Right cardiac atrium (tissue), 5 donors: ENCODE results near the gene SNED1. TPM values are rescaled to one million over a fixed set of nuclear protein-coding genes. Genes with fewer than 3 reads are reported as not detected.
A peak's percentile ranks its signal among the peaks of the same experiment; 100 is the strongest.

Experiments used
- ATAC-seq, 2 donors: fragments of 200-7000 bp; cut with Tn5 transposase; one replicate each; pipeline versions ENCODE4 v1.8.0 to v1.9.1; 2020; ENCODE audit warnings: moderate library complexity in 2 of 2, mild to moderate bottlenecking in 1 of 2
- DNase-seq, 3 donors: peaks; one replicate each; pipeline ENCODE4 v3.0.0-alpha.2; 2020
- H3K27ac ChIP-seq: one replicate; pipeline ENCODE4 v1.5.1; 2013; ENCODE audit warnings: mild to moderate bottlenecking, low read length, control low read depth, moderate library complexity
- H3K27me3 ChIP-seq: one replicate; pipeline ENCODE4 v1.6.1; 2013; ENCODE audit not compliant: control insufficient read depth, insufficient read depth
- H3K4me1 ChIP-seq: one replicate; pipeline ENCODE4 v1.6.1; 2013; ENCODE audit warnings: low read length; ENCODE audit not compliant: control insufficient read depth, insufficient read depth
- H3K4me3 ChIP-seq: one replicate; pipeline ENCODE4 v1.5.1; 2013; ENCODE audit warnings: low read length, control low read depth
- H3K9me3 ChIP-seq: one replicate; pipeline ENCODE4 v1.6.1; 2013; ENCODE audit warnings: low read length; ENCODE audit not compliant: control insufficient read depth
- WGBS: extraction: QIAGEN DNeasy Blood & Tissue Kit; methylation state at CpG from one replicate; pipeline ENCODE4 v1.1.7; 2013; 5-methylcytosine and 5-hydroxymethylcytosine counted together
- intact Hi-C, 4 donors: fragments of 100-400 bp; cut with DNase I; formaldehyde crosslinking; loops; one replicate each; pipeline versions ENCODE4 v1.11.0 to v1.14.0; 2022 to 2023
- polyA plus RNA-seq: library from polyadenylated mRNA; stranded (reverse); fragments of 200-250 nt; gene quantifications from one replicate; pipeline ENCODE4 v1.2.3, GENCODE V29; 2013
- total RNA-seq, 4 donors: library from RNA; stranded (reverse); fragmentation: NEBNext Ultra II Directional; extraction: Animal tissue kit (Norgen Biotek cat#: 25700); gene quantifications; one replicate each; pipeline ENCODE4 v1.2.1, GENCODE V29; 2021
- donor health status: healthy with polysubstance abuse.
- donor health status: DM: no; HTN: yes; CAD: no.
- donor health status: DM: no; HTN: no; CAD: no.
- donor health status: DM: no; HTN: yes; CAD: no; lungs with severe emphysema.
- donor health status: DM: yes; HTN: yes; CAD: no.

SNED1 gene
- total and polyA plus RNA-seq, 5 donors, result 6.7 to 19.2 (median 15.8) TPM

DNA sequence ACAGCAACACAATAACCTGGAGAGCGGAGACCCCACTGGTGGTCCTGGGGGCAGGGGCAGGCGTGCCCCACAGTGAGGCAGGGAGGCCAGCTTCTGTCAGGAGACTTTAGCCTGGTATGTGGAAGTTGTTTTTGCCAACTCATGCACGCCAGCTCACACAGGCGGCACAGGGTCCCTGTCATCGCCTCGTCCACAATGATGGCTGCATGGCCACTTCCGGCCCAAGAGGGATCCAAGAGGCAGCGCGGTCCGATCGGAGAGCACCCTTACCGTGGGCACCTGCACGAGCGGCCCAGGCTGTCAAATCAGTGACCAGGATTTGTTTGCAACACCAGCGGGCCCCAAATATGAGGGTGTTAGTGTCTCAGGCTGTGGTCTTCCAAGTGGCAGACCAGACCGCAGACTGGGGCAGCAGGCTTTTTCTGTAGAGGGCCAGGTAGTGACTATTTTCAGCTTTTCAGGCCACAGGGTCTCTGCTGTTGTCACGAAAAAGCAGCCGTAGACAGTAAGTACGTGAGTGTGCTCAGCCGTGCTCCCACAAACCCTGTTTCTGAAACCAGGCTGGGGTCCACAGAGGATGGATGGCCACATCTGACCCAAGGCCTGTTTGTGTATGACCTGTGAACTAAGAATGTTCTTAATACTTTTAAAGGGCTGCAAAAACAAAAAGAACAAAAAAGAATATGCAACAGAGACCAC, 21.2 kb downstream of the SNED1 start:
- ATAC-seq (no peak), DNase-seq (peak in 1 of 3 donors; percentile 33)
- 95% methylated on average over 20 of the region's 20 CpGs for WGBS
- Histone ChIP-seq H3K4me1 (no peaks in the 10 kb centered on the region), H3K27me3 (no peaks in the 10 kb centered on the region), H3K9me3 (no peaks in the 10 kb centered on the region), H3K4me3 (no peak overlapping the region), H3K27ac (no peak overlapping the region)
- intact Hi-C loops, result no loop called here

DNA sequence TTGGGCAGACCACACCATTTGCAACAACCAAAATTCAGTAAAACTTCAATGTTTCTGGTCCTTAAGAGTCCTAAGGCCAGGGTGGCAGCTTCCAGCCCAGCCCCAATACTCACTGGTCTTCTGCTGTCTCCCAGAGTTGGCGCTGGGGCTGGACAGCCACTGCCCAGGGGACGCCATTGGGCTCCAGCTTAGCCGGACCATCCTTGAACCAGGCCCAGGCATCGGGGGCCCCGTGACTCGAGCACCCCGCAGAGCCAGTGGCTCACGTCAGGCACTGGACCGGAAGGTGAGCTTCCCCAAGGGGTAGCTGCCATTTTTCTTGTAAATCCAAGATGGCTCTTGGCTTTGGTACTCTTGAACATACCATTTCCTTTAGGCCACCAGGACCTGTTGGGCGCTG, 21.8 kb downstream of the SNED1 start:
- DNase-seq, result peak in 1 of 3 donors; percentile 28
- Histone ChIP-seq H3K27ac (no peak overlapping the region), H3K4me3 (no peak overlapping the region), H3K4me1 (no peaks in the 10 kb centered on the region), H3K27me3 (no peaks in the 10 kb centered on the region), H3K9me3 (no peaks in the 10 kb centered on the region)
- no peak for ATAC-seq
- WGBS, result 95% methylated on average over 10 of the region's 10 CpGs
- intact Hi-C loops, result no loop called here

DNA sequence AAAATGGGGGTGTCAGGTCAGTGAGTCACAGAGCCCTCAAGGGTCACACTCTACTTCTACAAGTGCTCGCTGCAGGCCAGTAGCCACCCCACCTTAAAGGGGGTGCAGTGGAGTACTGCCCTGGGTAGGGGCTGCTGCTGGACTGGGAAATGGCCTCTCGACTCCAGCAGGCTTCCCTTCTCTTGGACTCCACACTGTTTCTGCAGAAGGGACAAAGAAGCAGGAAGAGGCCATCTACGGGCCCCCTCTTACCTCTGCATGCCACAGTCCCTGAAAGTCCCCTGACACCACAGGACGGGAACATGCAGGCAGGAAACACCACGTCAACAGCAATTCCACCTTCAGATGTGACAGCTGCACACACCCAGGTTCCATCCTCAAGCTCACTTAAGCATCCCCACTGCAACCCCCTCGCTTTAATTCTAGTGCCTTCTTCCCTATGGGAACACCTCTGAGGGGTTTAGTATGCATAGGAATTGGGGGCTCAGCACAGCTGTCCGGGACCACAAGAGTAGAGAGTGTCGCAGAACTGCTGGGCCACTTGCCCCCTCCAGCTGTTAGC, 22.3 kb downstream of the SNED1 start:
- intact Hi-C loops, result no loop called here
- Histone ChIP-seq H3K27me3 (no peaks in the 10 kb centered on the region), H3K27ac (no peak overlapping the region), H3K4me3 (no peak overlapping the region), H3K4me1 (no peaks in the 10 kb centered on the region), H3K9me3 (no peaks in the 10 kb centered on the region)
- 83% methylated on average over 8 of the region's 8 CpGs for WGBS
- ATAC-seq (peak in 1 of 2 donors; percentile 37), DNase-seq (no peak)

DNA sequence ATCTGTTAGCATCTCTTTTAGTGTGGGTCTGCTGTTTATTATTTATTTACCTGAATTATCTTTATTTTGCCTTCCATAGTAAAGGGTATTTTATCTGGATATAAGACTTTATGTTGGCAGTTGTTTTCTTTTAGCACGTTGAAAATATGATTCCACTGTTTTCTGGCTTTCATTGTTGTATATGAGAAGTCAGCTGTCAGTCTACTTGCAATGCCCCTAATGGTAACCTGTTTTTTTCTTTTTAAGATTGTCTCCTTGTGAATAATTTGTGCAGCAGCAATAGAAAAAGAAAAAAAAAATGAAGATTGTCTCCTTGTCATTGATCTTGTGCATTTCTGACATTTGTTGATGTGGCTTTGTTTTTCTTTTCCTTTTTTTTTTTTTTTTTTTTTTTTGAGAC, 27.2 kb downstream of the SNED1 start:
- Histone ChIP-seq H3K4me1 (no peaks in the 10 kb centered on the region), H3K4me3 (no peak overlapping the region), H3K27me3 (no peaks in the 10 kb centered on the region), H3K9me3 (no peaks in the 10 kb centered on the region), H3K27ac (no peak overlapping the region)
- ATAC-seq (no peak), DNase-seq (no peak)
- 62% methylated on average over 1 of the region's 1 CpG for WGBS
- intact Hi-C loops, result no loop called here

DNA sequence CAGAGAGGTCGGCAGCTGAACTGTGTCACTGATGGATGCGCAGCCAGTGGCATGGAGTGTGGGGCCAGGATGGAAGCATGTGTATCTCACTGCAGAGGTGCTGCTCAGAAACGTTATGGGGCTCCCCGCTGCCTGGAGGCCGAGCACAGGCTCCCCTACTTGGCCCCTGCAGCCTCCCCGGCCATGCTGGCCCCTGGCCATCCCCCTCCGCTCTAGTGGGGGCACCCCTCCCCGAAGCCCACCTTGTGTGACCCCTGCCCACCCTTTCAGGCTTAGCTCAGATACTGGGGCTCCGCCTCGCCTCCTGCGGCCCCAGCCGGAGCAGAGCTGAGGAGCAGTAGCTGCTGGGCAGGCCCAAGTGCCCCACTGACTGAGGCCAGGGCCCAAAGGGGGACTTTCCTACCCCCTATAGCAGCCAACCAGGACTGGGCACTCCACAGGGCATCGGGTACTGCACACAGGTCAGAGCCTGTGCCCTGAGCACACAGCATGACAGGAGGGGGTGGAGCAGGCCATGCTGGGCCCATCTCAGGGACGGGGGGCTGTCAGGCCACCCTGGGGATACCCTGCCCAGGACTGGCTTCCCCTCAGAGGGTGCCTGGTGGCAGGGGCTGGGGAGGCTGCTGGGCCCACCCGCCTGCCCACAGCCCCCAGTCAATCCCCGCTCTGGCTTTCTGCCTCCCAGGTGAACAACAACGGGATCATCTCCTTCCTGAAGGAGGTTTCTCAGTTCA, 31.3 kb downstream of the SNED1 start:
- Histone ChIP-seq H3K9me3 (no peaks in the 10 kb centered on the region), H3K27ac (no peak overlapping the region), H3K4me3 (no peak overlapping the region), H3K4me1 (no peaks in the 10 kb centered on the region), H3K27me3 (no peaks in the 10 kb centered on the region)
- no peak for DNase-seq
- intact Hi-C loops, result no loop called here
- ATAC-seq, result peak; percentile 32 to 37
- 89% methylated on average over 17 of the region's 17 CpGs for WGBS

DNA sequence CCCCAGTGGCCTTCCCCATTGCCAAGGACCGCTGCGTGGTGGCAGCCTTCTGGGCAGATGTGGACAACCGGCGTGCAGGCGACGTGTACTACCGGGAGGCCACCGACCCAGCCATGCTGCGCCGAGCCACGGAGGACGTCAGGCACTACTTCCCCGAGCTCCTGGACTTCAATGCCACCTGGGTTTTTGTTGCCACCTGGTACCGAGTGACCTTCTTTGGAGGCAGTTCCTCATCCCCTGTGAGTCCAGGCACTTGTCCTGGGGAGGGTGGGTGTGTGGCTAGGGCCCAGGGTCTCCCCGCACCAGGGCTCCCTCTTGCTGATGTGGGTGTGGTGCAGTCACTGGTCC, 31.9 kb downstream of the SNED1 start:
- Histone ChIP-seq H3K9me3 (no peaks in the 10 kb centered on the region), H3K27ac (no peak overlapping the region), H3K4me1 (no peaks in the 10 kb centered on the region), H3K4me3 (no peak overlapping the region), H3K27me3 (no peaks in the 10 kb centered on the region)
- DNase-seq (peak in 1 of 3 donors; percentile 24), ATAC-seq (no peak)
- intact Hi-C loops, result no loop called here
- 95% methylated on average over 15 of the region's 15 CpGs for WGBS

DNA sequence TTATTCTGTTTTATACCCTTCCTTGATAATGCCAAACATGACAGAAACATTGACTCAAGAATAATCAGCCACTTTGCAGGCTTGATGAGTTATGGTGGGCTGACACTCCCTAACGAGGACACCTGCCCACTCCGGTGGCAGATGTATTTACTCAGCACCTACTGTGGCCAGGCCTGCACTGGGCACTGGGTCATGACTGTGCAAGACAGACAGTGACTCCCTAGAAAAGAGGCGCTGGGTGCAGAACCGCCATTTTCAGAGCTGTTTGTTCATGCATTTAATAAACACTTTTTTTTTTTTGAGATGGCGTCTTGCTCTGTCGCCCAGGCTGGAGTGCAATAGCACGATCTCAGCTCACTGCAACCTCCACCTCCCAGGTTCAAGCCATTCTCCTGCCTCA, 32.5 kb downstream of the SNED1 start:
- ATAC-seq, result no peak
- H3K9me3 ChIP-seq, result no peaks in the 10 kb centered on the region
- H3K4me1 ChIP-seq, result no peaks in the 10 kb centered on the region
- H3K4me3 ChIP-seq, result no peak overlapping the region
- H3K27me3 ChIP-seq, result no peaks in the 10 kb centered on the region
- intact Hi-C loops, result no loop called here
- no peak overlapping the region for H3K27ac ChIP-seq
- DNase-seq, result no peak
- WGBS, result 94% methylated on average over 7 of the region's 7 CpGs

DNA sequence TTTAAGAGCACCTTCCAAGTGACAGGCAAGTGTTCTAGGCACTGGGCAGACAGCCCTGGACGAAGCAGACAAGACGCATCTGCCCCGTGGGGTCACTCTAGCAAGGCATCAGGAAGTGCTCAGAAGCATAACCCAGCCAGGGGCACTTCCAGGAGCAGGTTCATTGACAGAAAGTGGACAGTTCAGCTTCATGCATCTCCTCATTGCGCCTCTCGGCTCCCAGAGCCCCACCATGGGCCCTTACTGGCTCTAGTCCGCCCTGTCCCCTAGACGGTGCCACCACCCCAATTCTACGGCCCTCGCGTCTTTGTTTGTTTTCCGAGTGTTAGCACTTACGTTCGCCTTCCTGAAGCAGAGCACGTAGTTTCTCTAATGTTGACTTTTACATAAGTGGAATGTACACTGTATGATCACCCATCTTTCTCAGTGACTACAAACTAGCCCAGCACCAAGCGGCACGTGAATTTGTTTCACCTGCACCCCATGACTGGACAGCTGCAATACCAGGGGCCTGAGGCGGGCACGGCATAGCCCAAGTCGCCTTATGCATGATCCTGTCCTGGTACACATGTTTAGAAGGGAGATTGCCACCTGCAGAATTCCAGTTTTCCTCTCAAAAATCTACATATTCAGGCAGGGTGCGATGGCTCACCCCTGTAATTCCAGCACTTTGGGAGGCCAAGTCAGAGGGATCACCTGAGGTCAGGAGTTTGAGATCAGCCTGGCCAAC, 33.2 kb downstream of the SNED1 start:
- ATAC-seq, result no peak
- intact Hi-C loops, result no loop called here
- Histone ChIP-seq H3K27ac (no peak overlapping the region), H3K27me3 (no peaks in the 10 kb centered on the region), H3K4me1 (peaks cover 3% of the 10 kb centered on the region), H3K4me3 (no peak overlapping the region), H3K9me3 (no peaks in the 10 kb centered on the region)
- 93% methylated on average over 20 of the region's 20 CpGs for WGBS
- DNase-seq, result peak in 1 of 3 donors; percentile 28

DNA sequence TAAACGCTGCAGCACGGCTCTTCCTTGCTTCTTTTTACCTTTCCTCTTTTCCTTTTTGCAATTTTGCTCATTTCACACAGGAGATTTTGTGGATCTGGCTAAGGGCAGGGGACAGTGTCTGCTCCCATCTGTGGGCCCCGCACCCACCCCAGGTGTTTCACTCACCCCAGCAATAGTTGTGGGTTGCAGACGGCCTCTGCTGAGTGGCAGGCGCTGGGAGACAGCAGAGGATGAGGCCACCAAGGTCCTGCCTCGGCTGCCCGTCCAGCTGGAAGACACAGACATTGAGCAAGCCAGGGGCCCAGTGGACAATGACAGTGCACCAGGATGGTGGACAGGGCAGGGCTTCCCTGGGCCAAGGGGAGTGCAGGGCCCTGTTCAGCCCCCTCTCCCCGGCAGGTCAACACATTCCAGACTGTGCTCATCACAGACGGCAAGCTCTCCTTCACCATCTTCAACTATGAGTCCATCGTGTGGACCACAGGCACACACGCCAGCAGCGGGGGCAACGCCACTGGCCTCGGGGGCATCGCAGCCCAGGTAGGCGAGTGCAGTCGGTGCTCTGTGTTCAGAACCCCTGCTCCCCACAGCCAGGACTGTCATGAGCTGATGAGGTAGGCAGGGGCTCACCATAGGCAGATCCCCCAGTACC, 35.0 kb downstream of the SNED1 start:
- DNase-seq (peak in 1 of 3 donors; percentile 24), ATAC-seq (no peak)
- Histone ChIP-seq H3K4me3 (no peak overlapping the region), H3K4me1 (peaks cover 5% of the 10 kb centered on the region), H3K9me3 (no peaks in the 10 kb centered on the region), H3K27ac (no peak overlapping the region), H3K27me3 (no peaks in the 10 kb centered on the region)
- intact Hi-C loops, result no loop called here
- WGBS, result 88% methylated on average over 17 of the region's 17 CpGs

DNA sequence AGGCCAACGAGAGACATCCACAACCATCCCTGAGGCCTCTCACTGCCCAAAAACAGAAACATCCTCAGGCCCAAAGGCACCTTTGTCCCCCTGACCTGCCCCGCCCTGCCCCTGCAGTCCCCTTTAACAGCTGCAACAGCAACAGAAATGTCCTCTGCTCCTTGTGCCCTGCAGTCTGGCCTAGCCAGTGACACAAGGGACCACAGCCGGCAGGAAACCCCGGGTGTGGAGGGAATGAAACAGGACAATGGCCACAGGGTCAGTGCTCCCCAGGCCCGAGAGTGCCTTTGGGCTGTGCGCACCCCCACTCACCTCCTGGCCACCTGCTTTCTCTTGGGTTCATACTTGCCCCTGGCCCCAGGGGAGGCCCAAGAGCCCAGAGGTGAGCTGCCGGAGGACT, 35.6 kb downstream of the SNED1 start:
- H3K27me3 ChIP-seq, result no peaks in the 10 kb centered on the region
- peaks cover 5% of the 10 kb centered on the region for H3K4me1 ChIP-seq
- H3K4me3 ChIP-seq, result no peak overlapping the region
- DNase-seq, result no peak
- WGBS, result 88% methylated on average over 7 of the region's 7 CpGs
- no peak for ATAC-seq
- intact Hi-C loops, result no loop called here
- H3K27ac ChIP-seq, result no peak overlapping the region
- no peaks in the 10 kb centered on the region for H3K9me3 ChIP-seq
